Endothelial cell (in vitro differentiated cells): Measurements from ENCODE around the gene NAGPA. TPM values are rescaled to one million over a fixed set of nuclear protein-coding genes. Genes with fewer than 3 reads are reported as not detected.

ENCODE experiments used
- DNase-seq: peaks from one replicate; pipeline ENCODE4 v3.0.0; 2021; ENCODE audit warnings: low spot score
- H3K27ac Mint-ChIP-seq: one replicate; pipeline ENCODE4 v1.8.0; 2021; ENCODE audit warnings: mixed read lengths, inconsistent platforms; ENCODE audit not compliant: unreplicated experiment
- H3K27me3 Mint-ChIP-seq: one replicate; pipeline ENCODE4 v1.8.0; 2021; ENCODE audit warnings: mild to moderate bottlenecking, moderate library complexity, mixed read lengths, inconsistent platforms; ENCODE audit not compliant: unreplicated experiment
- H3K36me3 Mint-ChIP-seq: one replicate; pipeline ENCODE4 v1.8.0; 2021; ENCODE audit warnings: mild to moderate bottlenecking, low read depth, mixed read lengths, inconsistent platforms; ENCODE audit not compliant: unreplicated experiment
- H3K4me1 Mint-ChIP-seq: one replicate; pipeline ENCODE4 v1.8.0; 2021; ENCODE audit warnings: mild to moderate bottlenecking, mixed read lengths, inconsistent platforms; ENCODE audit not compliant: unreplicated experiment
- H3K4me3 Mint-ChIP-seq: one replicate; pipeline ENCODE4 v1.8.0; 2021; ENCODE audit warnings: mild to moderate bottlenecking, mixed read lengths, inconsistent platforms; ENCODE audit not compliant: unreplicated experiment
- H3K9me3 Mint-ChIP-seq: one replicate; pipeline ENCODE4 v1.8.0; 2021; ENCODE audit warnings: mixed read lengths, inconsistent platforms; ENCODE audit not compliant: unreplicated experiment
- total RNA-seq: library from RNA; stranded (reverse); fragmentation: NEBNext Ultra II Directional; extraction: Animal tissue kit (Norgen Biotek cat#: 25700); gene quantifications from one replicate; pipeline ENCODE4 v1.2.1, GENCODE V29; 2021; ENCODE audit not compliant: unreplicated experiment
- TF ChIP-seq, protein P1 (sequence below): fragments of 200-600 bp; sonication (generic); IDR thresholded peaks from one replicate; pipeline ENCODE4 v1.5.0; 2021; ENCODE audit warnings: antibody characterized with exemption; ENCODE audit not compliant: unreplicated experiment

Gene NAGPA
- total RNA-seq, 1 donor from 2014 or later = 10.2 TPM

- Mint-ChIP-seq H3K4me3 (peak overlapping the region; percentile 96), H3K4me1 (peaks cover 4% of the 10 kb centered on the region), H3K27me3 (peaks cover 2% of the 10 kb centered on the region), H3K36me3 (peaks cover 8% of the 10 kb centered on the region), H3K9me3 (no peaks in the 10 kb centered on the region), H3K27ac (peak overlapping the region; percentile 64)
- TF ChIP-seq, protein P1, sequence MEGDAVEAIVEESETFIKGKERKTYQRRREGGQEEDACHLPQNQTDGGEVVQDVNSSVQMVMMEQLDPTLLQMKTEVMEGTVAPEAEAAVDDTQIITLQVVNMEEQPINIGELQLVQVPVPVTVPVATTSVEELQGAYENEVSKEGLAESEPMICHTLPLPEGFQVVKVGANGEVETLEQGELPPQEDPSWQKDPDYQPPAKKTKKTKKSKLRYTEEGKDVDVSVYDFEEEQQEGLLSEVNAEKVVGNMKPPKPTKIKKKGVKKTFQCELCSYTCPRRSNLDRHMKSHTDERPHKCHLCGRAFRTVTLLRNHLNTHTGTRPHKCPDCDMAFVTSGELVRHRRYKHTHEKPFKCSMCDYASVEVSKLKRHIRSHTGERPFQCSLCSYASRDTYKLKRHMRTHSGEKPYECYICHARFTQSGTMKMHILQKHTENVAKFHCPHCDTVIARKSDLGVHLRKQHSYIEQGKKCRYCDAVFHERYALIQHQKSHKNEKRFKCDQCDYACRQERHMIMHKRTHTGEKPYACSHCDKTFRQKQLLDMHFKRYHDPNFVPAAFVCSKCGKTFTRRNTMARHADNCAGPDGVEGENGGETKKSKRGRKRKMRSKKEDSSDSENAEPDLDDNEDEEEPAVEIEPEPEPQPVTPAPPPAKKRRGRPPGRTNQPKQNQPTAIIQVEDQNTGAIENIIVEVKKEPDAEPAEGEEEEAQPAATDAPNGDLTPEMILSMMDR = no peak
- no peak for DNase-seq
Measured at GRCh38 chr16:5070431-5071186, 36.9 kb upstream of the NAGPA start.

GRCh38 chr16:5069854-5070253 is 36.1 kb upstream of the NAGPA start:
- TF ChIP-seq, protein P1 = no peak
- Mint-ChIP-seq H3K27ac (no peak overlapping the region), H3K36me3 (peaks cover 3% of the 10 kb centered on the region), H3K4me1 (peaks cover 4% of the 10 kb centered on the region), H3K9me3 (no peaks in the 10 kb centered on the region), H3K27me3 (peaks cover 2% of the 10 kb centered on the region), H3K4me3 (no peak overlapping the region)
- DNase-seq = no peak

DNA sequence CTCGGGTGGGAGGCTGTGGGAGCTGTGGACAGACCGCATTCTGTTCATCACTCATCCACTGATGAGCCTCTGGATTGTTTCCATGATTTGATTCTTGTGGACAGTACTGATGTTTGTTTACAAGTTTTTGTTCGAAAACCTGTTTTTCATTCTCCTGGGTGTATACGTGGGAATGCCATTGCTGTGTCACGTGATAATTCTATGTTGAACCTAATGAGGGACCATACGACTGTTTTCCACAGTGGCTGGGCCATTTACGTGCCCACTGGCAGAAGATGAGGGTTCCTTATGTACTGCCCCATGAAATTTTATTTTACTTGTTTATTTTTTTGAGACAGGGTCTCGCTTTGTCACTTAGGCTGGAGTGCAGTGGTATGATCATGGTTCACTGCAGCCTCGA is 35.3 kb upstream of the NAGPA start:
- peaks cover 4% of the 10 kb centered on the region for H3K4me1 Mint-ChIP-seq
- no peak for DNase-seq

DNA sequence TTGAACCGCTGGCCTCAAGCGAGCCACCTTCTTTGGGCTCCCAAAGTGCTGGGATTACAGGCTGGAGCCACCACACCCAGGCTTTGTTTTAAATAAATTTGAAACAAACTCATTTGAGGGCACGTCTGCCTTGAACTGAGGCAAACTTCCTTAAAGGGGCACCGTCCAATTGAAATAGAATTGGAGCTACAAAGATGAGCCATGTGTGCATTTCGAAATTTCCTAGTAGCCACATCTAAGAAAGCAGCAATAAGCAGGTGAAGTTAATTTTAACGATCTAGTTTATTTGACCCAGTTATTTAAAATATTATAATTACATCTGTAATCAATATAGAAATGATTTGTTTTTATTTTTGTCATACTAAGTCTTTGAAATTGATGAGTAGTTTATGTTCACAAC is 32.8 kb upstream of the NAGPA start:
- H3K27me3 Mint-ChIP-seq = peaks cover 3% of the 10 kb centered on the region
- TF ChIP-seq, protein P1 = no peak
- H3K36me3 Mint-ChIP-seq = no peaks in the 10 kb centered on the region
- H3K4me3 Mint-ChIP-seq = no peak overlapping the region
- no peaks in the 10 kb centered on the region for H3K4me1 Mint-ChIP-seq
- no peak for DNase-seq
- H3K27ac Mint-ChIP-seq = no peak overlapping the region
- no peaks in the 10 kb centered on the region for H3K9me3 Mint-ChIP-seq

More for the DNA sequence above, 35.3 kb upstream of the NAGPA start:
- H3K36me3 Mint-ChIP-seq = peaks cover 3% of the 10 kb centered on the region
- H3K27me3 Mint-ChIP-seq = peaks cover 3% of the 10 kb centered on the region
- no peaks in the 10 kb centered on the region for H3K9me3 Mint-ChIP-seq
- H3K27ac Mint-ChIP-seq = no peak overlapping the region
- no peak overlapping the region for H3K4me3 Mint-ChIP-seq
- TF ChIP-seq, protein P1 = no peak

DNA sequence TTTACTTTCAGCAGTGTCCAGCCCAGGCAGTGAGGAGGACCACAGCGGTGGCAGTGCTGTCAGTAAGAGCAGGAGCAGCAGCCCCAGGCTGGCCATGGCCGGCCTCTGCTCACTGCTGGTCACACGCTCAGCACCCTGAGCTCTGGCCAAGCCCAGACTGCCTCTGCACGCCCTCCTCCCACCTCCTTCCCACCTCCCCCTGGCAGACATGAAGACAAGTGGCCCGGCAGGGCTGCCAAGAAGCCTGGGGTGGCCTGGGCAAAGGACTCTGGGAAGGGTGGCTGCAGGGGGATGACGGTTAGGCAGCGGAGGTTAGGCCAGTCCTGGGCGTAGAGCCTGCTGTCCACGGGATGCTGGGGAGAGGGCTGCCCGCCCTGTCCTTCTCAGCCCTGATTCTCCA is 32.1 kb upstream of the NAGPA start, which contains the start of gene C16orf89:
Gene C16orf89 (minus strand): TSS at position 144 of the 400 bp plus-strand sequence. CDS start 48 bp downstream, at position 96.
- DNase-seq = no peak
- Mint-ChIP-seq H3K4me1 (no peaks in the 10 kb centered on the region), H3K9me3 (no peaks in the 10 kb centered on the region), H3K4me3 (no peak within 1 kb of the TSS), H3K27me3 (peaks cover 5% of the 10 kb centered on the region), H3K27ac (no peak within 1 kb of the TSS), H3K36me3 (no peaks in the 10 kb centered on the region)
- TF ChIP-seq, protein P1 = no peak
